Stimulated activated CD4-positive, alpha-beta T cell treated with anti-CD3 and anti-CD28 coated beads, Interleukin-4, amount 100 ng/mL, for 48 hours (primary cell): Measurements from ENCODE around the gene LDB3.

Experiments
- DNase-seq, 2 donors: peaks; one replicate each; pipeline ENCODE4 v3.0.0-alpha.2; 2020; ENCODE audit warnings: low read depth in 2 of 2

LDB3 gene

GRCh38 chr10:86651021-86651471, 17.3 kb upstream of the LDB3 start:
- no peak for DNase-seq

- no peak for DNase-seq
Observed at GRCh38 chr10:86651631-86652331, 16.5 kb upstream of the LDB3 start.

- no peak for DNase-seq
Observed at GRCh38 chr10:86652361-86653202, 15.7 kb upstream of the LDB3 start.

- no peak for DNase-seq
Observed at GRCh38 chr10:86653379-86653778, 14.9 kb upstream of the LDB3 start.

GRCh38 chr10:86653987-86654386, 14.3 kb upstream of the LDB3 start:
- no peak for DNase-seq

GRCh38 chr10:86654411-86655172, 13.7 kb upstream of the LDB3 start, which contains the start of gene OPN4:
OPN4 (plus strand) TSS chr10:86654547; CDS start chr10:86654784, 237 bp downstream.
- no peak for DNase-seq

GRCh38 chr10:86655173-86655540, 13.2 kb upstream of the LDB3 start:
- DNase-seq: no peak

- DNase-seq: no peak
Observed at GRCh38 chr10:86655596-86655995, 12.7 kb upstream of the LDB3 start.

GRCh38 chr10:86657011-86657395, 11.3 kb upstream of the LDB3 start:
- DNase-seq: no peak

- DNase-seq: no peak
Observed at GRCh38 chr10:86657396-86658011, 10.8 kb upstream of the LDB3 start.

- no peak for DNase-seq
Observed at GRCh38 chr10:86658261-86658741, 10.0 kb upstream of the LDB3 start.

- no peak for DNase-seq
Observed at GRCh38 chr10:86658751-86659150, 9.6 kb upstream of the LDB3 start.

- DNase-seq: no peak
Observed at GRCh38 chr10:86659161-86659691, 9.1 kb upstream of the LDB3 start.

GRCh38 chr10:86659721-86660453, 8.4 kb upstream of the LDB3 start:
- DNase-seq: no peak

- no peak for DNase-seq
Observed at GRCh38 chr10:86661161-86662025, 6.9 kb upstream of the LDB3 start.

GRCh38 chr10:86662186-86663045, 5.9 kb upstream of the LDB3 start:
- no peak for DNase-seq

- DNase-seq: no peak
Observed at GRCh38 chr10:86663046-86663345, 5.3 kb upstream of the LDB3 start.

GRCh38 chr10:86663576-86664339, 4.6 kb upstream of the LDB3 start:
- DNase-seq: no peak
